IPS DF 6.9 (cell line): ENCODE data around the gene CTDNEP1.

ENCODE experiments used
- DNase-seq: peaks from one replicate; pipeline ENCODE4 v3.0.0-alpha.2; 2013; ENCODE audit warnings: low read depth, low spot score
- H3K27ac ChIP-seq: one replicate; pipeline ENCODE4 v1.5.1; 2013; ENCODE audit warnings: low read length, control low read depth
- H3K27me3 ChIP-seq: 2 replicates; pipeline ENCODE4 v1.6.1; 2013; ENCODE audit warnings: mild to moderate bottlenecking, low read length; ENCODE audit not compliant: control insufficient read depth, insufficient read depth
- H3K36me3 ChIP-seq: 2 replicates; pipeline ENCODE4 v1.6.1; 2013; ENCODE audit warnings: low read length; ENCODE audit not compliant: control insufficient read depth, insufficient read depth
- H3K4me1 ChIP-seq: 2 replicates; pipeline ENCODE4 v1.6.1; 2013; ENCODE audit warnings: low read length; ENCODE audit not compliant: control insufficient read depth, insufficient read depth
- H3K4me3 ChIP-seq: 2 replicates; pipeline ENCODE4 v1.5.1; 2013; ENCODE audit warnings: mild to moderate bottlenecking, low read length
- H3K9me3 ChIP-seq: 2 replicates; pipeline ENCODE4 v1.6.1; 2013; ENCODE audit warnings: low read length, inconsistent platforms; ENCODE audit not compliant: control insufficient read depth, insufficient read depth
- WGBS: extraction: QIAGEN DNeasy Blood & Tissue Kit; methylation state at CpG from one replicate; pipeline ENCODE4 v1.1.7; 2013; ENCODE audit warnings: mixed read lengths, missing lambda C conversion rate; ENCODE audit not compliant: insufficient read length, insufficient coverage; 5-methylcytosine and 5-hydroxymethylcytosine counted together

CTDNEP1 gene

DNA sequence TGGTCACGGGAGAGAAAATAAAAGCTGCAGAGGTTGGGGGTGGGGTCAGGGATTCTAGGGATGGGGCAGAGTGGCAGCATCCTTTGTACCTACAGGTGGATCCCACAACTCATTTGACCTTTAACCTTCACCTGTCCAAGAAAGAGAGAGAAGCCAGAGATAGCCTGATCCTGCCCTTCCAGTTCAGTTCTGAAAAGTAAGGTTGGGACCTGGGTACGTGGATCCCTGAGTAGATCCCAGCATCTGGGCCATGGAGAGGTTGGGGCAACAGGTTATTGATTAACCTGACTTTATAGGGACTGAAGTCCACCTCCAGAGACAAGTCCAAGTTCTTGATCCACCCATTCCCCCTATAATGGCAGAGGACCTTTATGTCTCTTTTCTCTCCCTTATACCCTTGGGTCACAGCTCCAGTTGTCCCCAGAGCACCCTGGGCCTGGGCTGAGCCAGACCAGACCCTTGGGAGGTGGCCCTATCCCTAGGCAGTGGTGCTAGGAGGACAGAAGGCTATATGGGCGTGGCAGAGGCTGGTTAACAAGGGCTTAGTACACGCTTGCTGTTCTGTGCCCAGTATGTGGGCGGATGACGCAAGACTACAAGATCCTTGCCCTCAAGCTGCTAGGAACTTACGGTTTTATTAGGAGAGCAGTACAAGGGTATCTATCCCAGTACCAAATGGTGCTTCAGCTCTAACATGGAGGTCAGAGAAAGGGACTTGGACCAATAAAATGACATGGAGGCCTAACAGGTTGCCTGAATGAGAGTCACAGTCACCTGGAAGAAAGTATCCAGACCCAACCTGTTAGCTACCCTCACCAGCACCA, 7.4 kb upstream of the CTDNEP1 start:
- no peak for DNase-seq
- Histone ChIP-seq H3K27me3 (no peaks in the 10 kb centered on the region), H3K36me3 (peaks cover 14% of the 10 kb centered on the region; the same call in 1 of the 2 replicates), H3K9me3 (no peaks in the 10 kb centered on the region), H3K4me3 (no peak overlapping the region), H3K4me1 (peaks cover 2% of the 10 kb centered on the region), H3K27ac (no peak overlapping the region)
- WGBS = no CpG with 5 or more reads among the region's 7 CpGs

GRCh38 chr17:7256766-7257456, 5.4 kb upstream of the CTDNEP1 start:
- H3K4me1 ChIP-seq = no peaks in the 10 kb centered on the region; the same call in 1 of the 2 replicates
- peaks cover 14% of the 10 kb centered on the region; the same call in 1 of the 2 replicates for H3K36me3 ChIP-seq

DNA sequence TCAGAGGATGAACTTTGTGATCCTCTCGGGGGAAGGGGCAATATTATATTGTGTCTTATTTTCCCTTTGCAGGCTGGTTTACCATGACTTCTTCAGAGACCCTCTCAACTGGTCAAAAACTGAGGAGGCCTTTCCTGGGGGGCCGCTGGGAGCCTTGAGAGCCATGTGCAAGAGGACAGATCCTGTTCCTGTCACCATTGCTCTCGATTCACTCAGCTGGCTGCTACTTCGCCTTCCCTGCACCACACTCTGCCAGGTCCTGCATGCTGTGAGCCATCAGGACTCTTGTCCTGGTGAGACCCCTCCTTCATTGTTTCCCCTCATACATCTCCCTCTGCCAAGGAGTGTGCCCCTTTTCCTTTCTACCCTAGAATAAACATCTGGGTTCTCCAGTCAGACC, 3.0 kb upstream of the CTDNEP1 start:
- Histone ChIP-seq H3K27me3 (no peaks in the 10 kb centered on the region), H3K27ac (no peak overlapping the region), H3K4me3 (no peak overlapping the region), H3K9me3 (no peaks in the 10 kb centered on the region), H3K4me1 (no peaks in the 10 kb centered on the region), H3K36me3 (peaks cover 14% of the 10 kb centered on the region; the same call in 1 of the 2 replicates)
- no peak for DNase-seq
- WGBS = no CpG with 5 or more reads among the region's 4 CpGs

More at GRCh38 chr17:7256766-7257456, 5.4 kb upstream of the CTDNEP1 start:
- Histone ChIP-seq H3K4me3 (no peak overlapping the region), H3K27ac (no peak overlapping the region), H3K9me3 (no peaks in the 10 kb centered on the region), H3K27me3 (no peaks in the 10 kb centered on the region)
- DNase-seq = no peak
- WGBS = no CpG with 5 or more reads among the region's 8 CpGs

GRCh38 chr17:7253082-7253481, 1.5 kb upstream of the CTDNEP1 start:
- no CpG with 5 or more reads among the region's 5 CpGs for WGBS
- H3K27ac ChIP-seq = no peak overlapping the region
- peak overlapping the region; percentile 87; the same call in 1 of the 2 replicates for H3K4me3 ChIP-seq
- H3K36me3 ChIP-seq = peaks cover 7% of the 10 kb centered on the region; the same call in 1 of the 2 replicates
- H3K4me1 ChIP-seq = no peaks in the 10 kb centered on the region
- no peak for DNase-seq
- no peaks in the 10 kb centered on the region for H3K9me3 ChIP-seq
- no peaks in the 10 kb centered on the region for H3K27me3 ChIP-seq

DNA sequence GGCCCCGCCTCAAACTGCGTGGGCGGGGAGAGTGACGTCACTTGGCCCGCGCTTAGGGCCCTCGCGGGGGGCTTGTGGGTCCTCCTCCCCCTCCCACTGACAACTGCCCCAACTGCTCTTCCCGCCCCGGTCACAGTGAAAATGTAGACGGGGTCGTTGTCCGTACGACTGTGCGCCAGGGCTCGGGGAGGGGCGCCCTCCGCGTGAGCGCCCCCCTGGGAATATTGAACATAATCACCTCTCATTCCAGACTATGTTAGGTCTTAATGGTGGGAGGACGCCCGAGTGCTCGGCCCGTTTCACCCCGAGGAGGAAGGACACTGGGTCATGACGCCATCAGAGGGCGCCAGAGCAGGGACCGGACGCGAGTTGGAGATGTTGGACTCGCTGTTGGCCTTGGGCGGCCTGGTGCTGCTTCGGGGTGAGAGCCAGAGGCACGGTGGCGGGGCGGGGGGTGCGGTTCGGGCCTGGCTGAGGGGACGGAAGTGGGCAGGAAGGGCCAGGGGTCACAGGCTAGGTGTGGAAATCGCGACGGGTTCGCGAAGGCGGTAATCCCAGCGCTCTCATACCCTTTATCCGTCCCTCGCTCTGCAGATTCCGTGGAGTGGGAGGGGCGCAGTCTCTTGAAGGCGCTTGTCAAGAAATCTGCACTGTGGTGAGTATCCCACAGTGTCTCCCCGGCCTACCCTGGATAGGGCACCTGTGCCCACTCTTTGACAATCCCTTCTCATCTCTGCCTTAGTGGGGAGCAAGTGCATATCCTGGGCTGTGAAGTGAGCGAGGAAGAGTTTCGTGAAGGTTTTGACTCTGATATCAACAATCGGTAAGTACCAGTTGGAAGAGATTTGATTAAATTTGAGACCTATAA, 876 bp upstream of the CTDNEP1 start, which contains the start of gene ELP5:
Gene ELP5 (plus strand): TSS at position 40 of the 868 bp plus-strand sequence. CDS start 336 bp downstream, at position 376.
- no peak for DNase-seq
- WGBS = no CpG with 5 or more reads among the region's 55 CpGs
- Histone ChIP-seq H3K27ac (no peak within 1 kb of the TSS), H3K9me3 (no peaks in the 10 kb centered on the region), H3K4me1 (no peaks in the 10 kb centered on the region), H3K4me3 (peak within 1 kb of the TSS; percentile 87), H3K36me3 (peaks cover 7% of the 10 kb centered on the region; the same call in 1 of the 2 replicates), H3K27me3 (no peaks in the 10 kb centered on the region)

DNA sequence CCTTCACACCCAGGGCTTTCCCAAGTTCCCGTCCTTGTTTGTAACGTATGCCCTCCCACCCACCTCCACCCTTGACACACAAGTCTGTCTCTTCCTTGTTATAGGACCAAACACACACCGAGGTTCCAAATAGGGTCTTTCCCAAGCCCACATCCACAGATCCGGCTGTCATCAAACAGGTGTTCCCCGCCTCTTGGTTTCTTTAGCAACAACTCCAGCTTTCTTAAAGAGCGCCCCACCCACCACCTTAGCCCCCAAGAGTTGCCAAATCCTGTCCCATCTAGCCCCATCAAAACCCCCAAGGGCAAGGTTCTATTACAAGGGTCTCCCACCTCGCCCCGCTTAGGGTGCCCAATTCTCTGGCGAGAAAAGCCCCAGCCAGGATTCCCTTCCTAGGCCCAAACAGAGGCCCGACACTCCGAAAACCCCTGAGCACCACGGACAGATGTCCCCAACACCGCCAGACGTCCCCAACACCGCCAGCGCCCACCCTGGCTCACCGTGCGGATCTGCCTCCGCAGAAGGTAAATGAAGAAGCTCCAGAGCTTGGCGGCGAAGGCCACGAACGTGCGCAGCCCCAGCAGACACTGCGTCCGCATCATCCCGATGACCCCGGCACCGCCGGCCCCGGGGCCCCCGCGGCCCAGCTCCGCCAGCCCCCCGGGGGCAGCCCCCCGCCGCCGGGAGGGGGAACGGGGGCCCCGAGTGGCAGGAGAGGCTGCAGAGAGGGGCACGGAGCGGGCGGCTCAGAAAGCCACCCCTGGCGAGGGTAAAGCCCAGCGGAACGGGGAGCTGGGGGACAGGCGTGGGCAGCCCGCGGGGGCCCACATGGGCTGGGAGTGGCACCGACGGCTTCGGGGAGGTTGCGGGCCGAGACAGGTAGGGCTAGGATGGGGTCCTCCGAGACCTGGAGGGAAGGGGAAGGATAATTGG, 573 bp downstream of the CTDNEP1 start:
- Histone ChIP-seq H3K9me3 (no peaks in the 10 kb centered on the region), H3K27ac (no peak overlapping the region), H3K4me1 (no peaks in the 10 kb centered on the region), H3K36me3 (peaks cover 3% of the 10 kb centered on the region; the same call in 1 of the 2 replicates), H3K27me3 (no peaks in the 10 kb centered on the region), H3K4me3 (peak overlapping the region; percentile 87)
- WGBS = no CpG with 5 or more reads among the region's 55 CpGs
- no peak for DNase-seq

DNA sequence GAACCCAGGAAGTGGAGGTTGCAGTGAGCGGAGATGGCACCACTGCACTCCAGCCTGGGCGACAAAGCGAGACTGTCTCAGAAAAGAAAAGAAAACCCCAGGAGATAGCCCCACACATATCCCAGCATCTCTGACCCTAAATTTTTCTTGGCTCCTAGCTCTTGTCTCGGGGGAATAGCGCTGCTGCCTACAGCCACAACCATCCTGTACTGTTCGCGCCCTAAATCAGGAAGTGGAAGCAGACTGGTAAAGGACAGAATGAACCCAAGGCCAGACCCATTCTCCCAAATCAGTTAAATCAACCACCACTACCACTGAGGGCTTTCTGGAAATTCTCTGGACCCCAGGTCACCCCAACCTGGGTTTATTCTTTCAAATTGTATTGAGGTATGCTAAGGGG, 1.7 kb downstream of the CTDNEP1 start:
- H3K4me1 ChIP-seq = no peaks in the 10 kb centered on the region
- no peak overlapping the region for H3K27ac ChIP-seq
- no peak for DNase-seq
- no peaks in the 10 kb centered on the region for H3K27me3 ChIP-seq
- no CpG with 5 or more reads among the region's 7 CpGs for WGBS
- no peaks in the 10 kb centered on the region for H3K9me3 ChIP-seq
- H3K36me3 ChIP-seq = peaks cover 3% of the 10 kb centered on the region; the same call in 1 of the 2 replicates
- no peak overlapping the region for H3K4me3 ChIP-seq

DNA sequence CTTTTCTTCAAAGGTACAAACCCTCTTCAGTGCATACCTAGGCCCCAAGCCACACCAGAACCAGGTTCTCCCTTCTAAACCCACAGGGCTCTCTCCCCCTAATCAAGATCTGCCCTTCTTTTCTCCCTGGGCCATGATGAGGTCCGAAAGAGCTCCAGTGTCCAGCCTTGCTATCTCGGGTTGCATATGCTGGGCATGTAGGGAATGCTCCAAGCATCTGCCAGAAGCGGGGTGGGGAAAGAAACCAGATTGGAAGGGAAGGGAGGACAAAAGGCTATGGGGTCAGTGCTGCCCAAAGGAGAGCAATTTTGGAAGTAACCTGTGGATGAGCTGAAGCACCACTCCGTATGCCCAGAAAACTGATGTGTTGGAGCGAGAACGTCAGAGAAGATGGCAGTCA, 2.3 kb downstream of the CTDNEP1 start:
- no peak for DNase-seq
- no CpG with 5 or more reads among the region's 6 CpGs for WGBS
- Histone ChIP-seq H3K9me3 (no peaks in the 10 kb centered on the region), H3K4me3 (no peak overlapping the region), H3K27me3 (no peaks in the 10 kb centered on the region), H3K4me1 (no peaks in the 10 kb centered on the region), H3K36me3 (no peaks in the 10 kb centered on the region; the same call in 1 of the 2 replicates), H3K27ac (no peak overlapping the region)

GRCh38 chr17:7248796-7249195, 2.7 kb downstream of the CTDNEP1 start:
- DNase-seq = no peak
- WGBS = no CpG with 5 or more reads among the region's 4 CpGs
- H3K4me1 ChIP-seq = no peaks in the 10 kb centered on the region
- peaks cover 3% of the 10 kb centered on the region; the same call in 1 of the 2 replicates for H3K36me3 ChIP-seq
- no peak overlapping the region for H3K4me3 ChIP-seq
- H3K27me3 ChIP-seq = no peaks in the 10 kb centered on the region
- H3K27ac ChIP-seq = no peak overlapping the region
- H3K9me3 ChIP-seq = no peaks in the 10 kb centered on the region
